Measurements from ENCODE around the gene EPN2. TPM values are rescaled to one million over a fixed set of nuclear protein-coding genes. Genes with fewer than 3 reads are reported as not detected.

Gene EPN2
- total and polyA plus RNA-seq, 2 donors from 2014 or later, result 18.0 to 45.4 TPM

DNA sequence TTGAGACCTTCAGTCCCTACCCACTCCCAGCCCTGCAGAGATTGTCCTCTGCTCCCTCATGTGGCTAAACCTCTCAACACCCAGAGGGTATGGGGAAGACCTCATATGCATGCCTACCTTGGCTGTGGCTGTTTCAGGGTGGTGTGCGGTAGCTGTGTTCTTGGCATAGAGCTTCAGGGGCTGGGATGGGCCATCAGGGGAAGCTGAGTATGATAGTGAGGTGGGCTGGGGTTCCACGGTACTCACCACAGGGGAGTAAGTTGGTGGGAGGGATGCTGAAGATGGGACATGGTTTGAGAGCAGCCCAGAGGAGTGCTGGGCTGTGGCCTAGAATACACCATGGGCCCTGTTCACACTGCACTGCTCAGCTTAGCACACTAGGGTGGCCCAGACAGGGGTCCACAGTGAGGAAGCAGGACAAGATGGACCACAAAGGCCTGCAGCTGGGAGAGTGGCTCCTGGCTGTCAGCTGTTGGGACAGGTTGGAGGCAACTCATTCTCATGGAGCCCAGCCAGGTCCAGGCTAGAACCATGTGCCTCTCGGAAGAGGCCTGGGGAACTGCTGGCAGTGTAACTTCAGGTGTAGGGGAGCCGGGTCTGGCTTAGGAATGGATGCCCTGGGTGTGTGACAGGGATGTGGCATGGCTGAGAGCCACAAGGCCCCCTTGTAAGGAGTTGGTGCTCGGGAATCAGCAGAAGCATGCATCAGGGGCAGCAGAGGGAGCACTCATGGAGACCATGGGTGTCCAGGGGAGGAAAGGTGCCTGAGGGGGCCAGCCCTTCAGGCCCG, 146.7 kb downstream of the EPN2 start:
- H3K27me3 ChIP-seq (ENCODE audit: control insufficient read depth, insufficient read depth, low read length), result no peaks in the 10 kb centered on the region
- H3K4me3 ChIP-seq (ENCODE audit: low read length in 3 of 3), result no peak overlapping the region
- TF ChIP-seq CTCF (IDR thresholded peaks at IDR 0.05; ENCODE audit: borderline replicate concordance, extremely low read depth, insufficient read depth), result no peak
- H3K9ac ChIP-seq (ENCODE audit: low read length in 3 of 3), result no peak overlapping the region
- peaks cover 10 to 30% (median 21%) of the 10 kb centered on the region in 3 donors for H3K36me3 ChIP-seq (ENCODE audit: control insufficient read depth in 2 of 3, insufficient read depth in 3 of 3, low read length in 3 of 3)
- FAIRE-seq (no peak), DNase-seq (peak in 2 of 5 donors; percentile 30 to 66)
- H3K27ac ChIP-seq (ENCODE audit: low read depth in 2 of 2, low read length in 2 of 2), result peak overlapping the region; percentile 43 to 45
- intact Hi-C loops (cut with DNase I), result no loop called here
- H3K4me1 ChIP-seq (ENCODE audit: control insufficient read depth in 2 of 3, insufficient read depth in 2 of 3, low read depth in 1 of 3, low read length in 3 of 3), result peaks cover 0 to 30% (median 4%) of the 10 kb centered on the region in 3 donors
- H3K9me3 ChIP-seq (ENCODE audit: control insufficient read depth in 2 of 3, insufficient read depth in 1 of 3, low read length in 3 of 3), result no peaks in the 10 kb centered on the region

DNA sequence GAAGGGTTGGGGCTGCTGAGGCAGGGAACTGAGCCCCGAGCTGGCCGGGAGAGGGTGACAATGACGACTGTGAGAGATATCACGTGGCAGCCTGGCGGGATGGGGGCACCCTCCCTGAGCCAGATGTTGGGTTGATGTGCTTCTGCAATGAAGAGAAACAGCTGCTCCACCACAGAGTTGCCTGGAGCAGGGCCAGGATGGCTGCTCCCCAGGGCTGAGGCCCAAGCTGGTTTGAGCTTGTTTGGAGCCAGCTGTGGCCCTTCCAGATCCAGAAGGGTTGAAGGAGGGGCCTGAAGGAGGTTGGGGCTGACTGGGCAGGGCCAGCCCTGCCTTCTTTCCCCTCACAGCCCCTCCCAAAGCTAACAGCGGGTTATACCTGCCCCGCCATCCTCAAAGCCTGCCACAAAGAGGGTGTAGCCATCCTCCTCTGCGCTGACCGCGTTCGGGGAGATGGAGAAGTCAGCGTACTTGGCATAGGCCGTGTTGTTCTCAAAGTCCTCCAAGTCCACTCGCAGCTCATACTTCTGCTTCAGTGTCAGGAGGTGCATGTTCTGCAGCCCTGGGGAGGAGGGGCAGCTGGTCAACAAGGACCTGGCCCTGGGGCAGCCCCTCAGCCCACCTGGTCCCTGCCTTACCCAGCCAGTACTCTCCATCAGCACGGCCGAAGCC, 147.7 kb downstream of the EPN2 start:
- intact Hi-C loops (cut with DNase I), result no loop called here
- no peaks in the 10 kb centered on the region for H3K27me3 ChIP-seq (ENCODE audit: control insufficient read depth, insufficient read depth, low read length)
- H3K27ac ChIP-seq (ENCODE audit: low read depth in 2 of 2, low read length in 2 of 2), result peak overlapping the region; percentile 49 to 70
- peaks cover 0 to 23% (median 4%) of the 10 kb centered on the region in 3 donors for H3K4me1 ChIP-seq (ENCODE audit: control insufficient read depth in 2 of 3, insufficient read depth in 2 of 3, low read depth in 1 of 3, low read length in 3 of 3)
- H3K9ac ChIP-seq (ENCODE audit: low read length in 3 of 3), result no peak overlapping the region
- peaks cover 9 to 23% (median 20%) of the 10 kb centered on the region in 3 donors for H3K36me3 ChIP-seq (ENCODE audit: control insufficient read depth in 2 of 3, insufficient read depth in 3 of 3, low read length in 3 of 3)
- FAIRE-seq (no peak), DNase-seq (peak; percentile 83 to 95 (median 85))
- no peaks in the 10 kb centered on the region for H3K9me3 ChIP-seq (ENCODE audit: control insufficient read depth in 2 of 3, insufficient read depth in 1 of 3, low read length in 3 of 3)
- H3K4me3 ChIP-seq (ENCODE audit: low read length in 3 of 3), result peak overlapping the region in 1 of 3 donors; percentile 40
- TF ChIP-seq CTCF (IDR thresholded peaks at IDR 0.05; ENCODE audit: borderline replicate concordance, extremely low read depth, insufficient read depth), result no peak

DNA sequence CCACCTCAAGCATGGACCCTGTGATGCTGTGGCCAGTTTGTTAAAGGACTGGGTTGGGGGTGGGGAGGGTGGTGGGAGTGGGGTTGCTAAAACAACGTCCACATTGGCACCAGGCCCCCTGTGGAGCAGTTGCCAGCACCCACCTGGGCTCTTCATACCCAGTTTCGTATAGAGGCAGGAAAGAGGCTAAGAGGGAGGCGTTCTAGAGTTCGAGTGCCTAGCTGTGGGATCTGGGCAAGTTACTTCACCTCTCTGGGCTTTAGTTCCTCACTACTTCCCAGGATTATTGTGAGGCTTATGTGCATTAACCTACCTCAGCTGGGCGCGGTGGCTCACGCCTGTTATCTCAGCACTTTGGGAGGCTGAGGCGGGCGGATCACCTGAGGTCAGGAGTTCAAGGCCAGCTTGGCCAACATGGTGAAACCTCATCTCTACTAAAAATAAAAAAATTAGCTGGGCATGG, 148.4 kb downstream of the EPN2 start:
- no peaks in the 10 kb centered on the region for H3K27me3 ChIP-seq (ENCODE audit: control insufficient read depth, insufficient read depth, low read length)
- H3K4me3 ChIP-seq (ENCODE audit: low read length in 3 of 3), result no peak overlapping the region
- H3K27ac ChIP-seq (ENCODE audit: low read depth in 2 of 2, low read length in 2 of 2), result no peak overlapping the region
- TF ChIP-seq CTCF (IDR thresholded peaks at IDR 0.05; ENCODE audit: borderline replicate concordance, extremely low read depth, insufficient read depth), result no peak
- peaks cover 0 to 23% (median 4%) of the 10 kb centered on the region in 3 donors for H3K4me1 ChIP-seq (ENCODE audit: control insufficient read depth in 2 of 3, insufficient read depth in 2 of 3, low read depth in 1 of 3, low read length in 3 of 3)
- H3K36me3 ChIP-seq (ENCODE audit: control insufficient read depth in 2 of 3, insufficient read depth in 3 of 3, low read length in 3 of 3), result peaks cover 3 to 17% (median 13%) of the 10 kb centered on the region in 3 donors
- no peaks in the 10 kb centered on the region for H3K9me3 ChIP-seq (ENCODE audit: control insufficient read depth in 2 of 3, insufficient read depth in 1 of 3, low read length in 3 of 3)
- FAIRE-seq, result no peak
- DNase-seq, result peak in 2 of 5 donors; percentile 51 to 54
- intact Hi-C loops (cut with DNase I), result no loop called here
- H3K9ac ChIP-seq (ENCODE audit: low read length in 3 of 3), result no peak overlapping the region

Small RNAs within 50 kb of the gene (microRNA-seq; reads per million reads assigned to microRNA genes)
- gene MIR1180, result 161 reads per million, percentile 59 among the genes with 10 or more reads in this experiment

Other genes starting within 250 kb of the EPN2 start
- 8.0 TPM for gene FAM83G, start 232.6 kb upstream of the EPN2 start, total RNA-seq
- gene FAM83G, start 232.6 kb upstream of the EPN2 start, polyA plus RNA-seq (ENCODE audit: insufficient read depth, low read depth, low replicate concordance), result 4.9 TPM
- 8.4 TPM for gene GRAP, start 190.4 kb upstream of the EPN2 start, total RNA-seq
- gene GRAP, start 190.4 kb upstream of the EPN2 start, polyA plus RNA-seq (ENCODE audit: insufficient read depth, low read depth, low replicate concordance), result 7.0 TPM
- 10.7 TPM for gene GRAPL, start 109.8 kb upstream of the EPN2 start, total RNA-seq
- gene GRAPL, start 109.8 kb upstream of the EPN2 start, polyA plus RNA-seq (ENCODE audit: insufficient read depth, low read depth, low replicate concordance), result 1.4 TPM
- gene B9D1, start 125.4 kb downstream of the EPN2 start, total RNA-seq, result 32.1 TPM
- 67.5 TPM for gene B9D1, start 125.4 kb downstream of the EPN2 start, polyA plus RNA-seq (ENCODE audit: insufficient read depth, low read depth, low replicate concordance)
- 36.7 TPM for gene MAPK7, start 141.1 kb downstream of the EPN2 start, total RNA-seq
- gene MAPK7, start 141.1 kb downstream of the EPN2 start, polyA plus RNA-seq (ENCODE audit: insufficient read depth, low read depth, low replicate concordance), result 7.1 TPM
- 51.1 TPM for gene MFAP4, start 149.8 kb downstream of the EPN2 start, total RNA-seq
- gene MFAP4, start 149.8 kb downstream of the EPN2 start, polyA plus RNA-seq (ENCODE audit: insufficient read depth, low read depth, low replicate concordance), result 27.6 TPM
- 7.3 TPM for gene RNF112, start 173.9 kb downstream of the EPN2 start, total RNA-seq
- gene RNF112, start 173.9 kb downstream of the EPN2 start, polyA plus RNA-seq (ENCODE audit: insufficient read depth, low read depth, low replicate concordance), result 0.99 TPM

Measured in kidney (tissue), 14 donors.